Subcutaneous abdominal adipose tissue (tissue), 5 donors: ENCODE results near the gene FAH.

Experiments
- H3K27ac ChIP-seq: one replicate; pipeline ENCODE4 v1.7.0; 2013; ENCODE audit warnings: low read depth, mild to moderate bottlenecking, inconsistent platforms, low read length, moderate library complexity
- H3K27me3 ChIP-seq, 5 donors: one replicate each; pipeline ENCODE4 v1.7.0; 2013; ENCODE audit warnings: low read length in 5 of 5, inconsistent platforms in 1 of 5; ENCODE audit not compliant: control insufficient read depth in 5 of 5, insufficient read depth in 4 of 5
- H3K36me3 ChIP-seq, 5 donors: one replicate each; pipeline ENCODE4 v1.7.0; 2013; ENCODE audit warnings: low read length in 5 of 5; ENCODE audit not compliant: control insufficient read depth in 5 of 5, insufficient read depth in 5 of 5
- H3K4me1 ChIP-seq, 5 donors: one replicate each; pipeline ENCODE4 v1.7.0; 2013; ENCODE audit warnings: low read length in 5 of 5, mild to moderate bottlenecking in 3 of 5, moderate library complexity in 1 of 5; ENCODE audit not compliant: control insufficient read depth in 5 of 5, insufficient read depth in 5 of 5
- H3K4me3 ChIP-seq, 5 donors: one replicate each; pipeline ENCODE4 v1.7.0; 2013; ENCODE audit warnings: low read length in 5 of 5, low read depth in 1 of 5
- H3K9ac ChIP-seq, 5 donors: one replicate each; pipeline ENCODE4 v1.7.0; 2013; ENCODE audit warnings: low read length in 5 of 5, mild to moderate bottlenecking in 4 of 5, moderate library complexity in 3 of 5
- H3K9me3 ChIP-seq, 5 donors: one replicate each; pipeline ENCODE4 v1.7.0; 2013; ENCODE audit warnings: low read length in 5 of 5; ENCODE audit not compliant: control insufficient read depth in 5 of 5
- donor health status: healthy.
- donor health status: healthy.
- donor health status: healthy.
- donor health status: healthy.
- donor health status: healthy.

FAH gene

GRCh38 chr15:80167936-80168335 lies 15.1 kb downstream of the FAH start:
- H3K36me3 ChIP-seq, result peaks cover 11 to 35% (median 29%) of the 10 kb centered on the region in 5 donors
- no peak overlapping the region for H3K27ac ChIP-seq
- no peaks in the 10 kb centered on the region for H3K9me3 ChIP-seq
- no peaks in the 10 kb centered on the region for H3K27me3 ChIP-seq
- H3K9ac ChIP-seq, result no peak overlapping the region
- no peak overlapping the region for H3K4me3 ChIP-seq
- peaks cover 2 to 30% (median 15%) of the 10 kb centered on the region in 5 donors for H3K4me1 ChIP-seq

- no peaks in the 10 kb centered on the region for H3K27me3 ChIP-seq
- peaks cover 2 to 29% (median 20%) of the 10 kb centered on the region in 5 donors for H3K4me1 ChIP-seq
- H3K9me3 ChIP-seq, result no peaks in the 10 kb centered on the region
- peaks cover 11 to 32% (median 26%) of the 10 kb centered on the region in 5 donors for H3K36me3 ChIP-seq
- no peak overlapping the region for H3K9ac ChIP-seq
- no peak overlapping the region for H3K4me3 ChIP-seq
- H3K27ac ChIP-seq, result no peak overlapping the region
These were observed 15.6 kb downstream of the FAH start for GRCh38 chr15:80168421-80168820.

- Histone ChIP-seq H3K9ac (no peak overlapping the region), H3K36me3 (peaks cover 0 to 35% (median 23%) of the 10 kb centered on the region in 5 donors), H3K4me3 (no peak overlapping the region), H3K9me3 (no peaks in the 10 kb centered on the region), H3K27ac (no peak overlapping the region), H3K4me1 (peaks cover 6 to 43% (median 33%) of the 10 kb centered on the region in 5 donors), H3K27me3 (no peaks in the 10 kb centered on the region)
These were observed 17.1 kb downstream of the FAH start for GRCh38 chr15:80169768-80170357.

GRCh38 chr15:80170596-80170995 lies 17.8 kb downstream of the FAH start:
- Histone ChIP-seq H3K9me3 (no peaks in the 10 kb centered on the region), H3K27ac (no peak overlapping the region), H3K4me3 (no peak overlapping the region), H3K4me1 (peaks cover 6 to 50% (median 36%) of the 10 kb centered on the region in 5 donors), H3K36me3 (peaks cover 0 to 42% (median 29%) of the 10 kb centered on the region in 5 donors), H3K27me3 (no peaks in the 10 kb centered on the region), H3K9ac (no peak overlapping the region)

- peak overlapping the region in 2 of 5 donors; percentile 25 to 50 for H3K9ac ChIP-seq
- peak overlapping the region; percentile 77 for H3K27ac ChIP-seq
- no peaks in the 10 kb centered on the region for H3K9me3 ChIP-seq
- H3K4me3 ChIP-seq, result no peak overlapping the region
- peaks cover 0 to 52% (median 37%) of the 10 kb centered on the region in 5 donors for H3K36me3 ChIP-seq
- H3K4me1 ChIP-seq, result peaks cover 6 to 62% (median 42%) of the 10 kb centered on the region in 5 donors
- no peaks in the 10 kb centered on the region for H3K27me3 ChIP-seq
These were observed 19.0 kb downstream of the FAH start for GRCh38 chr15:80171787-80172186.

GRCh38 chr15:80172401-80172800 lies 19.6 kb downstream of the FAH start:
- no peaks in the 10 kb centered on the region for H3K9me3 ChIP-seq
- peaks cover 6 to 63% (median 43%) of the 10 kb centered on the region in 5 donors for H3K4me1 ChIP-seq
- peak overlapping the region in 4 of 5 donors; percentile 1 to 50 (median 18) for H3K9ac ChIP-seq
- peak overlapping the region in 1 of 5 donors; percentile 25 for H3K4me3 ChIP-seq
- no peaks in the 10 kb centered on the region for H3K27me3 ChIP-seq
- peak overlapping the region; percentile 77 for H3K27ac ChIP-seq
- H3K36me3 ChIP-seq, result peaks cover 0 to 55% (median 43%) of the 10 kb centered on the region in 5 donors

GRCh38 chr15:80173022-80173759 lies 20.4 kb downstream of the FAH start:
- H3K36me3 ChIP-seq, result peaks cover 2 to 58% (median 43%) of the 10 kb centered on the region in 5 donors
- H3K9ac ChIP-seq, result peak overlapping the region in 3 of 5 donors; percentile 1 to 50 (median 25)
- H3K4me1 ChIP-seq, result peaks cover 6 to 63% (median 43%) of the 10 kb centered on the region in 5 donors
- no peaks in the 10 kb centered on the region for H3K9me3 ChIP-seq
- H3K27me3 ChIP-seq, result no peaks in the 10 kb centered on the region
- H3K27ac ChIP-seq, result peak overlapping the region; percentile 77
- H3K4me3 ChIP-seq, result peak overlapping the region in 1 of 5 donors; percentile 25

- H3K27ac ChIP-seq, result peak overlapping the region; percentile 77
- H3K4me3 ChIP-seq, result no peak overlapping the region
- H3K36me3 ChIP-seq, result peaks cover 2 to 58% (median 44%) of the 10 kb centered on the region in 5 donors
- peaks cover 6 to 63% (median 44%) of the 10 kb centered on the region in 5 donors for H3K4me1 ChIP-seq
- no peaks in the 10 kb centered on the region for H3K27me3 ChIP-seq
- H3K9ac ChIP-seq, result peak overlapping the region in 1 of 5 donors; percentile 6
- no peaks in the 10 kb centered on the region for H3K9me3 ChIP-seq
These were observed 21.4 kb downstream of the FAH start for GRCh38 chr15:80174017-80174746.

- no peaks in the 10 kb centered on the region for H3K9me3 ChIP-seq
- no peak overlapping the region for H3K4me3 ChIP-seq
- H3K4me1 ChIP-seq, result peaks cover 6 to 68% (median 57%) of the 10 kb centered on the region in 5 donors
- peaks cover 2 to 61% (median 48%) of the 10 kb centered on the region in 5 donors for H3K36me3 ChIP-seq
- peak overlapping the region; percentile 77 for H3K27ac ChIP-seq
- H3K27me3 ChIP-seq, result no peaks in the 10 kb centered on the region
- no peak overlapping the region for H3K9ac ChIP-seq
These were observed 22.6 kb downstream of the FAH start for GRCh38 chr15:80175436-80175835.
